Cerebellar cortex (tissue), 1 donor: ENCODE measurements around the gene STAT1.

Experiments used
- DNase-seq: peaks from one replicate; pipeline ENCODE4 v3.0.0-alpha.2; 2015; ENCODE audit warnings: low spot score

STAT1 gene

GRCh38 chr2:191031256-191031655 is 17.3 kb upstream of the STAT1 start:
- no peak for DNase-seq

GRCh38 chr2:191030521-191031154 is 16.7 kb upstream of the STAT1 start:
- DNase-seq, result peak; percentile 48

DNA sequence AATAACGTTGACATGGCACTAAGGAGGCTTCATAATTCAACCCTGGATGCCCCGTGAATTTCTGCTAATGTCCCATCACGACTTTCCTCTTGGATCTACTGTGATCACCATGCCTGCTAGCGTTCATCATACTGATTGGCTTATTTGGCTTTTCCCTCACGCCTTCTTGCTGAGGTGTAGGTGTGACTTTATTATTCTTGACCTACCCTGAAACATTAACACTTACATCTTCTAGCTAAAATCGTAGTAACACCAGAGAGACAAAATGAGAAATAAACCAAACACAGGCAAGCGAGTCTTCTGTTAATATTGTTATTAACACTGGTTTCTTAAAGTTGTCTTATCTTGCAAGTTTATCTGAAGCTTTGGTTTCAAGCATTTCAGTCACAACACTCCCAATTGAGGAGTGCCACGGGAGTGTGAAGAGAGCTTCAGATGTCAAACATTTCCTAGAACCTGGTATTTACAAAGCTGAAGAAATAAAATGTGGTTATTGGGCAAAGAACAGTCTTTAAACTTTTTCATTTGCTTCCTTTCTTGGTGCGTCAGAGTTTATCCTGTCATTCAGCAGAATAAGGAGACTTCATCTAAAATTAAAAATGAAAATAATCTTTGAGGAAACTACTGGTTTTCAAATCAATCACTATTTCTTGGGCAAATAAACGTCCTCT is 15.4 kb upstream of the STAT1 start:
- DNase-seq, result no peak

DNA sequence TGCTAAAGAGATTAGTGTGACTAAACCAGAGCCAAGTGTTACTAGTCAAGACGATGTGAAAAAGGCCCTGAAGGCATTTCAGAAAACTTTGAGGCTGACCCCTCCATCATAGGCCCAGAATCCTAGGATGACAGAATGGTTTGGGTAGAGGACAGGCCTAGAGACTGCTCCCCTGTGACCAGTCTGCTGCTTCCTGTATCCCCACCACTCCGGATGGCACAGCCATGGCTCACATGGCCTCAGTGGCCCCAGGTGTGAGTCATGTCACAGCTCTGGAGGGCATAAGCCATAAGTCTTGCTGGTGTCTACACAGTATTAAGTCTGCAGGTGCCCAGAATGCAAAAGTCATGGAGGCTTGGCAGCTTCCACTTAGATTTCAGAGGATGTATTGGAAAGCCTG is 12.4 kb upstream of the STAT1 start:
- DNase-seq, result no peak

- DNase-seq, result no peak
These were observed 11.2 kb upstream of the STAT1 start for GRCh38 chr2:191025135-191025534.

GRCh38 chr2:191023235-191023679 is 9.3 kb upstream of the STAT1 start:
- DNase-seq, result no peak

GRCh38 chr2:191020742-191021381 is 6.9 kb upstream of the STAT1 start:
- no peak for DNase-seq

DNA sequence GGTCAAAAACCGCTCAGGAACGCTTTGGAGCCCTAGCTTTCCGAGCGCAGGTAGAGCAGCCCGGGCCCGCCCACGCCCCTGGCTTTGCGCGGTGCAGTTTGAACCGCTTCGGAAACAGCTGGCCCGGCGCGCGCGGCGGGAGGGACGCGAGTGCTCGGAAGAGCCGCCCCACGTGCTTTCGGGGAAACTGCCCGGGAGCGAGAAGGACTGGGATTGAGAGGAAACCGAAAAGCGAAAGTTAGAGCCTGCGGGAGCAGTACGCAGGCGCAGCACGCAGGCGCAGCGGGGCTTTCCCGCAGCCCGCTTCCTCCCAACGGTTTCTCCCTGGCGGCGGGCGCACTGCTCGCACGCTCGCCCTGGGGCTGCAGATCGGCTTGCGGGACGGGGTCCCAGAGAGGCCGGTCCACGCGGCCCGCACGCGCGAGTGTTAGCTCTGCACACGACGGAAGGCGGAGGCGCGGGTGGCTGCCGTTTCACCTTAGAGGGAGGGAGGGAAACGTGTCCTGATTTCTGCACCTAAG is 6.3 kb upstream of the STAT1 start:
- peak; percentile 93 for DNase-seq

DNA sequence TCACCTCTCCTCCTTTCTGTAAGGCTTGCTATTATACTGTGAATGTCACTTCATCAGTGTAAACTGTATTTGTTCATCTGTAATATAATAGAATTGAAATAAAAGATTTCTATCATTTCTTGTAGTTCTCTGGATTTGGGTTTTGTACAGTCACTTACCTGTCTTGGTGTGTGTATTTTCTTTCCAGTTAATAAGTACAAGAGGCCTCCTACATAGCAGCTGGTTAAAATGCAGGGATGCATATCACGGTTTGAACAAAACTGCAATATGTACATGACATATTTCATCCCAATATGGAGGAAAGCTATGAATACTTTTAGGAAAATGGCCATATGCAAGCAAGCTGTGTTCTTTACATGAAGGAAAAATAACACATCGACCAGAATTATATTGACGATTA is 5.4 kb upstream of the STAT1 start:
- DNase-seq, result no peak

DNA sequence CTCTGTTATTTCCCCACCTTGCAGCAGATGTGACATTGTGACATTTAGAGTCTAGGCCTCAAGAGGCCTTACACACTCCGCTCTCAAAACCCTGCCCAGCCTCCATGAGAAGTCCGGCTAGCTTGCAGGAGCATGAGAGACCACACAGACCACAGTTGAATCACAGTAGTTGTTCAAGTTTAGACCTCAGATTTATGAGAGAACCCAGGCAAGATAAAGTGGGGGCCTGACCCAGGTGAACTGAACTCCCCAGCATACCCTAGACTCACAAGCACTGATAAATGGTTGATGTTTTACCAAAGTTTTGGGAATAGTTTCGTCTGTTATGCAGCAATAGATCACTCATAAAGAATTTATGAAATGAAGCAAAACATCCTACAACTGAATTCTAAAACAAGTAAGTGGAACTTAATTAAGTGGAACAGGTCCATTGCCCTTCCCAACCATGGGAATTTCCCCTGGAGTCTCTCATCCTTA is 4.7 kb upstream of the STAT1 start:
- DNase-seq, result no peak

DNA sequence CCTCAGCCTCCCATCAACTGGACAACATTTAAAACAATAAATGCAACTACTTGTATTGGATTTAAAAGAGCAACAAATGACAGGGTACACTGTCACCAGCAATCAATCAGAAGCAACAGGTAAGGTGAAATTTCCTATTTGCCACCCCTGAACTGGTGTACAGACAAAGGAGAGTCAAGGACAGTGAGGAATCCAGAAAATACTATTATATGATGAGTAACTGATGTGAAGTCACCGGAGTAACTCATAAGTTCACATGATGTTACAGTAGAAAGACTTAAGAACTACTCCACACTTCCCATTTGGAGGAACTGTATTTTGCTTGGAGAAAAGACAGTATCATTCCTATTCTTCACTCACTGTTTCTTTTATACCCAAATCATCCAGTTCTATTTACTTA is 4.1 kb upstream of the STAT1 start:
- DNase-seq, result no peak

DNA sequence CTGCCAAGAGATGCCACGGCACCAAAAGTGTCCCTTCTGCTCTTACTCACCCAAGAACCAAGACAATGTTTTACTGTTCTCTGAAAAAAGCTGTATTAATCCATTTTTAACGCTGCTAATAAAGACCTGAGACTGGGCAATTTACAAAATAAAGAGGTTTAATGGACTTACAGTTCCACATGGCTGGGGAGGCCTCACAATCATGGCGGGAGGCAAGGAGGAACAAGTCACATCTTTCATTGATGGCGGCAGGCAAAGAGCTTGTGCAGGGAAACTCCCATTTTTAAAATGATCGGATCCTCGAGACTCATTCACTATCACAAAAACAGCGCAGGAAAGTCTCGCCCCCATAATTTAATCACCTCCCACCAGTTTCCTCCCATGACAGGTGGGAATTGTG is 1.9 kb upstream of the STAT1 start:
- no peak for DNase-seq

GRCh38 chr2:191015239-191015638 is 1.3 kb upstream of the STAT1 start:
- no peak for DNase-seq

DNA sequence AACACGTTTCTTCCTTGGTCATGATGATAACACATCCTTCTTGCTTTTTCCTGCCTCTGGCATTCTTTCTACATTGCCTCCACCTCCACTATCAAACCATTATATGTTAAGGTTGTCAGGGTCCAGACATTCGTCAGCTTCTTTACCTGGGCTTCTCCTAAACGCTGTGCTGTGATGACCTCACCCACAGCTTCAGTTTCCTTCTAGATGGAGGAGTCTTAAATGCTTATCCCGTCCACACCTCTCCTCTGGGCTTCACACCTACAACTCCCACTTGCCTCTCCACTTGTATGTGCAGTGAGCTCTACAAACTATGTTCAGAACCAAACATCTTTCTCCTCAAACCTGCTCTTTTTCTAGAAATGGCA is 666 bp upstream of the STAT1 start:
- no peak for DNase-seq

DNA sequence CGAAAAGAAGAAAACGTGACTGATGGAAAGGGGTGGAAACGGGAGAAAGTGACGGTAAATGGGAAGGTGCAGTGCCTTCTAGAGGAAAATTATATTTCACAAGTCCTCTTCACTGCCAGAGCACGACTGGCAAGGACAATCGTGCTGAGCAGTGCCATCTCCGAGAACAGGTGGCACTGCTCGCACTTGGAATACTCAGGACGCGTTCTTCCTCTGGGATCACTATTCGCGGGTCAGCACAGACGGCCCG is 364 bp downstream of the STAT1 start:
- DNase-seq, result peak; percentile 53

GRCh38 chr2:191012845-191013681 is 908 bp downstream of the STAT1 start:
- DNase-seq, result no peak

- DNase-seq, result no peak
These were observed 1.6 kb downstream of the STAT1 start for GRCh38 chr2:191012346-191012745.

GRCh38 chr2:191010887-191011885 is 2.8 kb downstream of the STAT1 start:
- no peak for DNase-seq

- no peak for DNase-seq
These were observed 4.2 kb downstream of the STAT1 start for GRCh38 chr2:191009541-191010374.

DNA sequence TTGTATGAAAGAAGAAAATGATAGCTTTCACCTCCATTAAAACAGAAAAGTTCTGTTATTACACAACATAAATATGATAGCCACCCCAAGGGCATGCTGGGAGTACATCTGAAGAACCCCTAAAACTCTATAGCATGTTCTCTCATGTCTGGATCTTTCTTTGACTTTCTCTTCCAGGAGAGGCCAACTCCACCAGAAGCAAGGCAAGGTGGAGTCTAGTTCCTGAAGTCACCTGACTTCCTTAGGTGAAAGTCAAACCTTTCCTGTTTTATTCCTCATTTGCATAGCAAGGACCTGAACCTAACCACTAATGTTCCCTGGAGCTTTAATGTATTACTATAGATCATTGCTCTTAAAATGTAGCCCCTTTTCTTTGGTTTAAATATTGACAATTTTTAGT is 5.7 kb downstream of the STAT1 start:
- DNase-seq, result no peak
